ENCODE data around the gene ITPR1.

DNA sequence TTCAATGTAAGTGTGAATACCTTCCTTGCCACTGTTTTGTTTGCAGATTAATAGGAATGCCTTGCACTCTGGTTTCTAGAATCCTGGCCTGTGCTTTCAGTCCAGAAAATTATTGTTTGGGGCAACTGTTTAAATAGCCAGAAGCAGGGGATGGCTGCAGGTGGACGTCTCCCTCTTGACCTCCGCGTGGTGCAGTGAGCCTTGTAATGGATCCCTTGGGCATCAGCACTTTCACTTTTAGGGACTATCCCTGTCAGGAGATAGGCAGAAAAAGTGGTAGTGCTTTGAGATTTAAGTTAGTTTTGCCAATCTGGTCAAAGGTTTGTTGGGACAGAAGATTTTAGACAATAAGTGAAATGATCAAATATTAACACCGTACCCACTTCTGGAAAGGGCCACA, 307.4 kb downstream of the ITPR1 start:
- no peak for TF ChIP-seq CTCF (IDR thresholded peaks at IDR 0.05)
- no peak for TF ChIP-seq POLR2A (IDR thresholded peaks at IDR 0.05)
